Measurements from ENCODE around the gene NCR1.
A peak's percentile ranks its signal among the peaks of the same experiment; 100 is the strongest.
"Not testable (repeated sequence)": the region's sequence is repeated elsewhere in the genome, so short reads cannot be mapped to it uniquely, and the experiment has no call there.

The NCR1 gene

GRCh38 chr19:54923276-54923675 is 17.3 kb downstream of the NCR1 start:
- no peaks in the 10 kb centered on the region for H3K79me1 ChIP-seq (ENCODE audit: low read length)
- H2AK5ac ChIP-seq (ENCODE audit: low read length) = no peak overlapping the region
- no peak overlapping the region for H2BK120ac ChIP-seq (ENCODE audit: low read depth, low read length)
- H3K23ac ChIP-seq (ENCODE audit: low read length) = no peak overlapping the region
- H3K4me2 ChIP-seq (ENCODE audit: low read length) = no peak overlapping the region
- no peak for DNase-seq
- no peaks in the 10 kb centered on the region for H3K4me1 ChIP-seq (ENCODE audit: control insufficient read depth, low read depth, low read length)
- no CpG with 5 or more reads among the region's 9 CpGs for WGBS (ENCODE audit: extremely low coverage, insufficient coverage, low lambda C conversion rate)
- no peak overlapping the region for H3K4ac ChIP-seq (ENCODE audit: low read depth, low read length)
- H4K8ac ChIP-seq (ENCODE audit: low read depth, low read length) = no peak overlapping the region
- no peak overlapping the region for H2BK5ac ChIP-seq (ENCODE audit: low read length)
- no peak overlapping the region for H3K18ac ChIP-seq (ENCODE audit: low read length)
- H3K9ac ChIP-seq (ENCODE audit: low read length) = no peak overlapping the region
- H2BK15ac ChIP-seq (replicated peaks; ENCODE audit: low read depth) = no peak overlapping the region
- no peak overlapping the region for H3K56ac ChIP-seq (ENCODE audit: low read length)
- no peak overlapping the region for H3K27ac ChIP-seq (ENCODE audit: low read depth, low read length)
- H3K4me3 ChIP-seq (ENCODE audit: low read length) = no peak overlapping the region
- no peaks in the 10 kb centered on the region for H3K36me3 ChIP-seq (ENCODE audit: control insufficient read depth, insufficient read depth, low read length)
- no peak overlapping the region for H4K5ac ChIP-seq (ENCODE audit: low read length)
- no peaks in the 10 kb centered on the region for H3K79me2 ChIP-seq (ENCODE audit: control insufficient read depth, insufficient read depth, low read length)
- H3K27me3 ChIP-seq (ENCODE audit: insufficient read depth, low read length, poor library complexity) = no peaks in the 10 kb centered on the region

- H3K27me3 ChIP-seq (ENCODE audit: insufficient read depth, low read length, poor library complexity) = no peaks in the 10 kb centered on the region
- H2BK5ac ChIP-seq (ENCODE audit: low read length) = no peak overlapping the region
- no peak overlapping the region for H3K9ac ChIP-seq (ENCODE audit: low read length)
- no peaks in the 10 kb centered on the region for H3K79me1 ChIP-seq (ENCODE audit: low read length)
- no CpG with 5 or more reads among the region's 2 CpGs for WGBS (ENCODE audit: extremely low coverage, insufficient coverage, low lambda C conversion rate)
- H4K5ac ChIP-seq (ENCODE audit: low read length) = no peak overlapping the region
- H3K4ac ChIP-seq (ENCODE audit: low read depth, low read length) = no peak overlapping the region
- no peaks in the 10 kb centered on the region for H3K4me1 ChIP-seq (ENCODE audit: control insufficient read depth, low read depth, low read length)
- H2BK120ac ChIP-seq (ENCODE audit: low read depth, low read length) = no peak overlapping the region
- H4K8ac ChIP-seq (ENCODE audit: low read depth, low read length) = no peak overlapping the region
- no peak overlapping the region for H2AK5ac ChIP-seq (ENCODE audit: low read length)
- no peaks in the 10 kb centered on the region for H3K36me3 ChIP-seq (ENCODE audit: control insufficient read depth, insufficient read depth, low read length)
- no peak overlapping the region for H3K23ac ChIP-seq (ENCODE audit: low read length)
- H3K79me2 ChIP-seq (ENCODE audit: control insufficient read depth, insufficient read depth, low read length) = no peaks in the 10 kb centered on the region
- no peak overlapping the region for H3K4me2 ChIP-seq (ENCODE audit: low read length)
- H3K56ac ChIP-seq (ENCODE audit: low read length) = no peak overlapping the region
- no peak overlapping the region for H2BK15ac ChIP-seq (replicated peaks; ENCODE audit: low read depth)
- H3K4me3 ChIP-seq (ENCODE audit: low read length) = no peak overlapping the region
- H3K18ac ChIP-seq (ENCODE audit: low read length) = no peak overlapping the region
- DNase-seq = peak; percentile 40
- H3K27ac ChIP-seq (ENCODE audit: low read depth, low read length) = no peak overlapping the region
These were observed 22.4 kb downstream of the NCR1 start for GRCh38 chr19:54928299-54928698.

- H3K18ac ChIP-seq (ENCODE audit: low read length) = no peak overlapping the region
- no peaks in the 10 kb centered on the region for H3K4me1 ChIP-seq (ENCODE audit: control insufficient read depth, low read depth, low read length)
- H4K5ac ChIP-seq (ENCODE audit: low read length) = no peak overlapping the region
- no peak overlapping the region for H2BK120ac ChIP-seq (ENCODE audit: low read depth, low read length)
- no peak overlapping the region for H4K8ac ChIP-seq (ENCODE audit: low read depth, low read length)
- no CpG with 5 or more reads among the region's 9 CpGs for WGBS (ENCODE audit: extremely low coverage, insufficient coverage, low lambda C conversion rate)
- H3K27me3 ChIP-seq (ENCODE audit: insufficient read depth, low read length, poor library complexity) = no peaks in the 10 kb centered on the region
- no peak overlapping the region for H3K9ac ChIP-seq (ENCODE audit: low read length)
- H3K27ac ChIP-seq (ENCODE audit: low read depth, low read length) = no peak overlapping the region
- H3K23ac ChIP-seq (ENCODE audit: low read length) = no peak overlapping the region
- H2AK5ac ChIP-seq (ENCODE audit: low read length) = no peak overlapping the region
- H3K4me3 ChIP-seq (ENCODE audit: low read length) = no peak overlapping the region
- H2BK15ac ChIP-seq (replicated peaks; ENCODE audit: low read depth) = no peak overlapping the region
- H3K56ac ChIP-seq (ENCODE audit: low read length) = no peak overlapping the region
- H3K36me3 ChIP-seq (ENCODE audit: control insufficient read depth, insufficient read depth, low read length) = no peaks in the 10 kb centered on the region
- H3K4ac ChIP-seq (ENCODE audit: low read depth, low read length) = no peak overlapping the region
- H2BK5ac ChIP-seq (ENCODE audit: low read length) = no peak overlapping the region
- no peak overlapping the region for H3K4me2 ChIP-seq (ENCODE audit: low read length)
- no peaks in the 10 kb centered on the region for H3K79me1 ChIP-seq (ENCODE audit: low read length)
- no peak for DNase-seq
- no peaks in the 10 kb centered on the region for H3K79me2 ChIP-seq (ENCODE audit: control insufficient read depth, insufficient read depth, low read length)
These were observed 32.0 kb downstream of the NCR1 start for GRCh38 chr19:54937926-54938325.

- H3K9ac ChIP-seq (ENCODE audit: low read length) = no peak overlapping the region
- H3K18ac ChIP-seq (ENCODE audit: low read length) = no peak overlapping the region
- no peak overlapping the region for H4K8ac ChIP-seq (ENCODE audit: low read depth, low read length)
- H3K79me2 ChIP-seq (ENCODE audit: control insufficient read depth, insufficient read depth, low read length) = no peaks in the 10 kb centered on the region
- no peak overlapping the region for H3K4me2 ChIP-seq (ENCODE audit: low read length)
- no peak overlapping the region for H2BK15ac ChIP-seq (replicated peaks; ENCODE audit: low read depth)
- no peak overlapping the region for H4K5ac ChIP-seq (ENCODE audit: low read length)
- no peak overlapping the region for H3K4ac ChIP-seq (ENCODE audit: low read depth, low read length)
- WGBS (ENCODE audit: extremely low coverage, insufficient coverage, low lambda C conversion rate) = no CpG with 5 or more reads among the region's 11 CpGs
- H3K4me3 ChIP-seq (ENCODE audit: low read length) = no peak overlapping the region
- H3K27me3 ChIP-seq (ENCODE audit: insufficient read depth, low read length, poor library complexity) = no peaks in the 10 kb centered on the region
- no peaks in the 10 kb centered on the region for H3K36me3 ChIP-seq (ENCODE audit: control insufficient read depth, insufficient read depth, low read length)
- no peaks in the 10 kb centered on the region for H3K79me1 ChIP-seq (ENCODE audit: low read length)
- H2BK120ac ChIP-seq (ENCODE audit: low read depth, low read length) = no peak overlapping the region
- H3K27ac ChIP-seq (ENCODE audit: low read depth, low read length) = no peak overlapping the region
- no peak overlapping the region for H2BK5ac ChIP-seq (ENCODE audit: low read length)
- no peak overlapping the region for H2AK5ac ChIP-seq (ENCODE audit: low read length)
- no peak for DNase-seq
- no peaks in the 10 kb centered on the region for H3K4me1 ChIP-seq (ENCODE audit: control insufficient read depth, low read depth, low read length)
- no peak overlapping the region for H3K56ac ChIP-seq (ENCODE audit: low read length)
- no peak overlapping the region for H3K23ac ChIP-seq (ENCODE audit: low read length)
These were observed 33.0 kb downstream of the NCR1 start for GRCh38 chr19:54938906-54939305.

- not testable (repeated sequence) for H4K5ac ChIP-seq (ENCODE audit: low read length); H2BK15ac ChIP-seq (replicated peaks; ENCODE audit: low read depth); H2BK120ac ChIP-seq (ENCODE audit: low read depth, low read length); H3K56ac ChIP-seq (ENCODE audit: low read length); H3K27me3 ChIP-seq (ENCODE audit: insufficient read depth, low read length, poor library complexity); H3K4ac ChIP-seq (ENCODE audit: low read depth, low read length); H3K27ac ChIP-seq (ENCODE audit: low read depth, low read length); DNase-seq; H3K4me3 ChIP-seq (ENCODE audit: low read length); H3K4me2 ChIP-seq (ENCODE audit: low read length); H2AK5ac ChIP-seq (ENCODE audit: low read length); H3K79me2 ChIP-seq (ENCODE audit: control insufficient read depth, insufficient read depth, low read length); H4K8ac ChIP-seq (ENCODE audit: low read depth, low read length); H3K9ac ChIP-seq (ENCODE audit: low read length); H3K23ac ChIP-seq (ENCODE audit: low read length); H3K4me1 ChIP-seq (ENCODE audit: control insufficient read depth, low read depth, low read length); H3K36me3 ChIP-seq (ENCODE audit: control insufficient read depth, insufficient read depth, low read length); H3K18ac ChIP-seq (ENCODE audit: low read length); H2BK5ac ChIP-seq (ENCODE audit: low read length); H3K79me1 ChIP-seq (ENCODE audit: low read length)
- WGBS (ENCODE audit: extremely low coverage, insufficient coverage, low lambda C conversion rate) = no CpG with 5 or more reads among the region's 28 CpGs
These were observed 33.6 kb downstream of the NCR1 start for GRCh38 chr19:54939538-54939937.

- H2BK120ac ChIP-seq (ENCODE audit: low read depth, low read length); H2BK5ac ChIP-seq (ENCODE audit: low read length); H3K9ac ChIP-seq (ENCODE audit: low read length); H3K4ac ChIP-seq (ENCODE audit: low read depth, low read length); H3K36me3 ChIP-seq (ENCODE audit: control insufficient read depth, insufficient read depth, low read length); H3K79me1 ChIP-seq (ENCODE audit: low read length); H3K79me2 ChIP-seq (ENCODE audit: control insufficient read depth, insufficient read depth, low read length); H2BK15ac ChIP-seq (replicated peaks; ENCODE audit: low read depth); H3K4me1 ChIP-seq (ENCODE audit: control insufficient read depth, low read depth, low read length); H2AK5ac ChIP-seq (ENCODE audit: low read length); H3K4me3 ChIP-seq (ENCODE audit: low read length); H3K27me3 ChIP-seq (ENCODE audit: insufficient read depth, low read length, poor library complexity); H3K18ac ChIP-seq (ENCODE audit: low read length); H3K4me2 ChIP-seq (ENCODE audit: low read length); H4K8ac ChIP-seq (ENCODE audit: low read depth, low read length); H4K5ac ChIP-seq (ENCODE audit: low read length); H3K23ac ChIP-seq (ENCODE audit: low read length): not testable (repeated sequence)
- no CpG with 5 or more reads among the region's 11 CpGs for WGBS (ENCODE audit: extremely low coverage, insufficient coverage, low lambda C conversion rate)
- DNase-seq = peak; percentile 83
- Histone ChIP-seq H3K56ac (ENCODE audit: low read length) (peak overlapping the region; percentile 57), H3K27ac (ENCODE audit: low read depth, low read length) (peak overlapping the region; percentile 42)
These were observed 37.9 kb downstream of the NCR1 start for GRCh38 chr19:54943772-54944361.

Data from mesendoderm (in vitro differentiated cells).